Heart left ventricle (tissue), 16 donors: ENCODE measurements around the gene CCL18. TPM values are rescaled to one million over a fixed set of nuclear protein-coding genes. Genes with fewer than 3 reads are reported as not detected.
"Not testable (repeated sequence)": the region's sequence is repeated elsewhere in the genome, so short reads cannot be mapped to it uniquely, and the experiment has no call there.

ENCODE experiments used
- ATAC-seq, 4 donors: fragments of 200-7000 bp; cut with Tn5 transposase; one replicate each; pipeline ENCODE4 v1.9.1; 2020 to 2022; ENCODE audit warnings: moderate library complexity in 4 of 4, mild to moderate bottlenecking in 3 of 4, moderate number of reproducible peaks in 1 of 4
- DNase-seq, 5 donors: peaks; one replicate each; pipeline ENCODE4 v3.0.0-alpha.2; 2020
- H3K27ac ChIP-seq, 12 donors: fragments of 200-600 bp; sonication (generic) in 4 of 12; one replicate each; pipeline versions ENCODE4 v1.5.0 to v1.8.0; 2016 to 2022; ENCODE audit warnings: mild to moderate bottlenecking in 2 of 12
- H3K27me3 ChIP-seq, 9 donors: fragments of 200-600 bp; sonication (generic) in 2 of 9; one replicate each; pipeline versions ENCODE4 v1.5.1 to v1.8.0; 2016 to 2022; ENCODE audit warnings: mild to moderate bottlenecking in 3 of 9
- H3K36me3 ChIP-seq, 9 donors: fragments of 200-600 bp; sonication (generic) in 2 of 9; one replicate each; pipeline versions ENCODE4 v1.5.0 to v1.8.0; 2018 to 2022; ENCODE audit warnings: mild to moderate bottlenecking in 2 of 9
- H3K4me1 ChIP-seq, 12 donors: fragments of 200-600 bp; sonication (generic) in 4 of 12; one replicate each; pipeline versions ENCODE4 v1.5.0 to v1.8.0; 2016 to 2022; ENCODE audit warnings: mild to moderate bottlenecking in 3 of 12
- H3K4me3 ChIP-seq, 12 donors: fragments of 200-600 bp; sonication (generic) in 4 of 12; one replicate each; pipeline versions ENCODE4 v1.5.0 to v1.8.0; 2017 to 2022; ENCODE audit warnings: mild to moderate bottlenecking in 9 of 12, moderate library complexity in 4 of 12
- H3K9me3 ChIP-seq, 12 donors: fragments of 200-600 bp; sonication (generic) in 4 of 12; one replicate each; pipeline versions ENCODE4 v1.5.0 to v1.8.0; 2016 to 2022; ENCODE audit warnings: mild to moderate bottlenecking in 1 of 12
- POLR2A ChIP-seq, 2 donors: fragments of 450-650 bp; IDR thresholded peaks; one replicate each; pipeline ENCODE4 v1.6.1; 2017; ENCODE audit warnings: antibody characterized with exemption in 2 of 2, mild to moderate bottlenecking in 2 of 2, moderate library complexity in 2 of 2
- WGBS, 4 donors: extraction: QIAGEN DNeasy Blood & Tissue Kit in 2 of 4; methylation state at CpG; one replicate each; pipeline versions ENCODE4 v1.1.5 to v1.1.7; 2013 to 2018; 5-methylcytosine and 5-hydroxymethylcytosine counted together
- intact Hi-C, 10 donors: fragments of 100-400 bp; cut with DNase I; formaldehyde crosslinking; loops; one replicate each; pipeline versions ENCODE4 v1.11.1 to v1.14.2; 2022
- polyA plus RNA-seq, 2 donors: library from polyadenylated mRNA; stranded (reverse); fragments of 200-250 nt; gene quantifications; one replicate each; pipeline ENCODE4 v1.2.3, GENCODE V29; 2013
- total RNA-seq, 9 donors: library from RNA; depleted of rRNA in 2 of 9; stranded (reverse); fragments of >200 nt in 2 of 9; fragmentation: NEBNext Ultra II Directional in 3 of 9; extraction: Animal tissue kit (Norgen Biotek cat#: 25700) in 3 of 9; gene quantifications; one replicate each; pipeline versions ENCODE4 v1.1.0 to v1.2.4, GENCODE V29; 2016 to 2023
- TF ChIP-seq, protein P1 (sequence below), 12 donors: fragments of 200-600 bp; sonication (generic) in 4 of 12; IDR thresholded peaks; one replicate each; pipeline versions ENCODE4 v1.5.0 to v1.8.0; 2018 to 2022; ENCODE audit warnings: antibody characterized with exemption in 12 of 12, mild to moderate bottlenecking in 5 of 12
- donor health status: ischemic (EF 13 %, LVEDD 7.1; RV severe dilation, severe dysfunction).
- donor health status: healthy with polysubstance abuse.
- donor health status: DM: no; HTN: yes; CAD: no.
- donor health status: DM: no; HTN: no; CAD: no.
- donor health status: ischemic (EF 25% LVEDD 6.9; RV normal size, moderate dysfunction).
- donor health status: ischemic (EF 25% LVEDD 5.7; RV mildly dilated, moderate dysfunction).
- donor health status: healthy.
- donor health status: DM: yes; HTN: yes; CAD: no.
- donor health status: ischemic (EF 35%, LVEDD 5.7; RV mildly dilated, moderate dysfunction).
- donor health status: nonischemic (EF 11% LVEDD 7.7; RV severe dilation, severe dysfunction).
- donor health status: DM: yes; HTN: yes; CAD: no.
- donor health status: PGD.
- donor health status: ischemic (EF 29% LVEDD 5.4; RV normal size, mild dysfunction).
- donor health status: nonischemic (EF 23%, LVEDD 6.1; RV moderate dilation, normal function).

Gene CCL18
- total and polyA plus RNA-seq, 11 donors, result 0.30 to 31.9 (median 2.5) TPM

DNA sequence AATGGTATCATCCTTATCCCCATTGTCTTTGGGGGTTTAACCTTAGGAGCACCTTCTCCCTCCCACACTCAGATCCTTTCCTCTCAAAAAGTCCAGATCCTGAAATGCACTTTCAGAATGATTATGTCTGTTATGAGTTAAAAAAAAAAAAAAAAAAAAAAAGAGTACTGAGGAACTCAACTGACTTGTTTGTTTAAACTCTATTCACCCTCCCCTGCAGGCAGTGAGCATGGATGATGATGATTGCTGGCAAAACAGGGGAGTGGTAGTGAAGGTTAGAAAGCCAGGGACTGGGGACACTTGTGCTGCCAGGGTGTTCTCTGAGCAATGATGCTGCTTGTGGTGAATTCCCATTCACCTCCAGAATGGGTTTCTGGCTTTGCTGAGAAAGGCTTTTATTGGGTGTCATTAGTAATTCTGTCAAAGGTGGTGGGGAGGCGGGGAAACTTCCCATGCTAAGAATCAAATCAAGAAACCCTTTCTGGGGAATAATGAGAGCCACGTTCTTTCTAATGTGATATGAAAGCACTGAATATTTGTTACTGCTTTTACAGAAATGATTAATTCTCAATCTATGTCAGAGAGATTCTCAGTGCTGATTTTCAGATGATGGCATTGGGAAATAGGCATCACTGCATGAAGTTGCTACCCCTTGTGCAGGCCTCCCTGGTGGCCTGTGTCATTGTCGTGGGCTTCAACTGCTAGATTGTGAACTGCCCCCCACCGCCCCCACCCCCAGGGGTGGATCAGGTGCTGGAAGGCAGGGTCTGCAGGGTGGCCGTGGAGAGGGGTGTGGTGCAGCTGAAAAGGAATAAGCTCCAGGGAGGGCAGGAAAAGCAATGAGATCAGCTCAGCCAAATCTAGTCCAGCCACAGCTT is 53.7 kb downstream of the CCL18 start:
- Histone ChIP-seq H3K4me3 (no peak overlapping the region), H3K27ac (no peak overlapping the region), H3K9me3 (peaks cover 0 to 3% (median 0%) of the 10 kb centered on the region in 12 donors), H3K4me1 (no peaks in the 10 kb centered on the region), H3K36me3 (no peaks in the 10 kb centered on the region), H3K27me3 (peaks cover 0 to 4% (median 0%) of the 10 kb centered on the region in 9 donors)
- intact Hi-C loops, result no loop called here
- ATAC-seq, result no peak
- TF ChIP-seq, protein P1, sequence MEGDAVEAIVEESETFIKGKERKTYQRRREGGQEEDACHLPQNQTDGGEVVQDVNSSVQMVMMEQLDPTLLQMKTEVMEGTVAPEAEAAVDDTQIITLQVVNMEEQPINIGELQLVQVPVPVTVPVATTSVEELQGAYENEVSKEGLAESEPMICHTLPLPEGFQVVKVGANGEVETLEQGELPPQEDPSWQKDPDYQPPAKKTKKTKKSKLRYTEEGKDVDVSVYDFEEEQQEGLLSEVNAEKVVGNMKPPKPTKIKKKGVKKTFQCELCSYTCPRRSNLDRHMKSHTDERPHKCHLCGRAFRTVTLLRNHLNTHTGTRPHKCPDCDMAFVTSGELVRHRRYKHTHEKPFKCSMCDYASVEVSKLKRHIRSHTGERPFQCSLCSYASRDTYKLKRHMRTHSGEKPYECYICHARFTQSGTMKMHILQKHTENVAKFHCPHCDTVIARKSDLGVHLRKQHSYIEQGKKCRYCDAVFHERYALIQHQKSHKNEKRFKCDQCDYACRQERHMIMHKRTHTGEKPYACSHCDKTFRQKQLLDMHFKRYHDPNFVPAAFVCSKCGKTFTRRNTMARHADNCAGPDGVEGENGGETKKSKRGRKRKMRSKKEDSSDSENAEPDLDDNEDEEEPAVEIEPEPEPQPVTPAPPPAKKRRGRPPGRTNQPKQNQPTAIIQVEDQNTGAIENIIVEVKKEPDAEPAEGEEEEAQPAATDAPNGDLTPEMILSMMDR (IDR thresholded peaks at IDR 0.05), result no peak
- no peak for TF ChIP-seq POLR2A (IDR thresholded peaks at IDR 0.05)
- DNase-seq, result no peak
- WGBS, 4 donors, result 38 to 55% (median 49%) methylated on average over 4 to 5 of the region's 5 CpGs

DNA sequence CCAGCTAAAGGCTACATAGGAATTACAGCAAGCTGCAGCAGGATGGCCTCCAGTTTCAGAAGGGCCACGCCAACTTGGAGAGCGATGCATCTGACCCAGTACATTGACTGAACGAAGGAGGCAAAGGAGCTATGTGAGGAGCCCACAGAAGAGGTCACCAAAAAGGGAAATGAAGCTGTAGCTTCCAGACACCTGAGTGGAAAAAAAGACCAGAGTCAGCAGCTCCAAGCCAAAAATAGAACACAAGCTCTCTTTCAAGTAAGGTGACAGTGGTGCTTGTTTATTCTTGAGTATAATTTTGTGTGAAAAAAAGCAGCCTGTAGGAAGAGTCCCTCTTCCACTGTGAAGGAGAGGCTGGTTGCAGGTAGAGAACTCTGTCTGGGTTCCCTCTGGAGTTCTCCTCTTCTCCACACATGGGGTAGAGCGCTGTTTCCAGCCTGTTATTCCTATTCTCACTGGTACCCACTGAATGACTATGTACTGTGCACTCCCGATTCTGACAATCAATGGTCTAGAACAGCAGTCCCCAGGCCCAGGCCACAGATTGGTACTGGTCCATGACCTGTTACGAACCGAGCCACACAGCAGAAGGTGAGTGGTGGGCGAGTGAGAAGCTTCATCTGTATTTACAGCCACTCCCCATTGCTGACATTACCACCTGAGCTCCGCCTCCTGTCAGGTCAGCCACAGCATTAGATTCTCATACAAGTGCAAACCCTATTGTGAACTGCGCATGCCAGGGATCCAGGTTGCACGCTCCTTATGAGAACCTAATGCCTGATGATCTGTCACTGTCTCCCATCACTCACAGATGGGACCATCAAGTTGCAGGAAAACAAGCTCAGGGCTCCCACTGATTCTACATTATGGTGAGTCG is 54.6 kb downstream of the CCL18 start:
- H3K4me1 ChIP-seq, result no peaks in the 10 kb centered on the region
- H3K4me3 ChIP-seq, result no peak overlapping the region
- intact Hi-C loops, result no loop called here
- H3K27ac ChIP-seq, result no peak overlapping the region
- H3K9me3 ChIP-seq, result peaks cover 0 to 3% (median 0%) of the 10 kb centered on the region in 12 donors
- H3K27me3 ChIP-seq, result peaks cover 0 to 4% (median 0%) of the 10 kb centered on the region in 9 donors
- 84 to 92% (median 90%) methylated on average over 12 of the region's 12 CpGs for WGBS, 4 donors
- ATAC-seq (peak in 1 of 4 donors; percentile 14), DNase-seq (no peak)
- TF ChIP-seq POLR2A (IDR thresholded peaks at IDR 0.05), result no peak
- TF ChIP-seq, protein P1 (IDR thresholded peaks at IDR 0.05), result no peak
- H3K36me3 ChIP-seq, result no peaks in the 10 kb centered on the region

DNA sequence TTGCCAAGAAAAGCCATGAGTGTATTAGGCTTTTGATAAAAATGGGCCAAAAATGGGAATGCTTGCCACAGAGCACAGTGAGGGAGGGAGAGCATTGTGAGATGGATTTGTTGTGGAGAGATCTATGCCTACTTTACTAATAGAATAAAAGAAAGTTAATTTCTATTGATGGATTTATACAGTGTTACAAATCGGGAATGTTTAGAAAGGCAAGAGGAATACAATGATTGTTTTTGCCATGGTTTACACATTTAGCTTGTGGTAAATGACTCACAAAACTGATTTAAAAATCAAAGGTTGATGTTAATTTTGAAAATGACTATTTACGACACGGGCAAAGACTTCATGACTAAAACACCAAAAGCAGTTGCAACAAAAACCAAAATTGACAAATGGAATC is 56.1 kb downstream of the CCL18 start:
- Histone ChIP-seq H3K4me1 (no peaks in the 10 kb centered on the region), H3K9me3 (peaks cover 0 to 14% (median 3%) of the 10 kb centered on the region in 12 donors), H3K27ac (no peak overlapping the region), H3K27me3 (peaks cover 0 to 4% (median 0%) of the 10 kb centered on the region in 9 donors), H3K36me3 (no peaks in the 10 kb centered on the region), H3K4me3 (no peak overlapping the region)
- intact Hi-C loops, result loop anchor here in 1 of 10 donors (10.0 kb wide), 1 partner anchor 75 kb away; the partner anchor contains the start of genes CCL3L1 and CCL3L3
- no peak for TF ChIP-seq POLR2A (IDR thresholded peaks at IDR 0.05)
- TF ChIP-seq, protein P1 (IDR thresholded peaks at IDR 0.05), result no peak
- no peak for ATAC-seq
- no peak for DNase-seq
- WGBS, 4 donors, result 74 to 80% (median 78%) methylated on average over 3 of the region's 3 CpGs

DNA sequence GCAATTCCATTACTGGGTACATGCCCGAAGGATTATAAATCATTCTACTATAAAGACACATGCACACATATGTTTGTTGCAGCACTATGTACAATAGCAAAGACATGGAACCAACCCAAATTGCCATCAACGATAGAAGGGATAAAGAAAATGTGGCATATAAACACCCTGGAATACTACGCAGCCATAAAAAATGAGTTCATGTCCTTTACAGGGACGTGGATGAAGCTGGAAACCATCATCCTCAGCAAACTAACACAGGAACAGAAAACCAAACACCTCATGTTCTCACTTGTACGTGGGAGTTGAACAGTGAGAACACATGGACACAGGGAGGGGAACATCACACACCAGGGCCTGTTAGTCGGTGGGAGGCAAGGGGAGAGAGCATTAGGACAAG is 57.0 kb downstream of the CCL18 start:
- H3K27ac ChIP-seq, H3K4me1 ChIP-seq, ATAC-seq, DNase-seq, H3K27me3 ChIP-seq, H3K36me3 ChIP-seq, H3K4me3 ChIP-seq: not testable (repeated sequence)
- H3K9me3 ChIP-seq, result peaks cover 0 to 23% (median 11%) of the 10 kb centered on the region in 12 donors
- intact Hi-C loops, result loop anchor here in 1 of 10 donors (10.0 kb wide), 1 partner anchor 74 kb away; the partner anchor contains the start of genes CCL3L1 and CCL3L3
- WGBS, 4 donors, result 57 to 70% (median 65%) methylated on average over 6 of the region's 6 CpGs

Other genes with a start within 250 kb of the CCL18 start
- under 1 TPM in 2 of 9 donors, not detected in 7; 0.11 TPM for gene HEATR9, start 195.4 kb upstream of the CCL18 start, total RNA-seq
- not detected for gene HEATR9, start 195.4 kb upstream of the CCL18 start, polyA plus RNA-seq
- gene CCL5, start 183.9 kb upstream of the CCL18 start, total RNA-seq, result 10 to 100 TPM in 2 of 9 donors, 1 to 10 TPM in 4, under 1 TPM in 2, not detected in 1; 0.46 to 23.7 (median 1.5) TPM
- 1 to 10 TPM in 1 of 2 donors, under 1 TPM in 1; 0.78 to 1.4 TPM for gene CCL5, start 183.9 kb upstream of the CCL18 start, polyA plus RNA-seq
- gene RDM1, start 133.5 kb upstream of the CCL18 start, total RNA-seq, result under 1 TPM in 1 of 9 donors, not detected in 8; 0.48 TPM
- not detected for gene RDM1, start 133.5 kb upstream of the CCL18 start, polyA plus RNA-seq
- not detected for gene LYZL6, start 120.6 kb upstream of the CCL18 start, total RNA-seq
- not detected for gene LYZL6, start 120.6 kb upstream of the CCL18 start, polyA plus RNA-seq
- gene CCL16, start 82.8 kb upstream of the CCL18 start, total RNA-seq, result under 1 TPM in 1 of 9 donors, not detected in 8; 0.19 TPM
- not detected for gene CCL16, start 82.8 kb upstream of the CCL18 start, polyA plus RNA-seq
- 10 to 100 TPM in 2 of 9 donors, 1 to 10 TPM in 6, under 1 TPM in 1; 0.69 to 19.1 (median 3.2) TPM for gene CCL14, start 77.5 kb upstream of the CCL18 start, total RNA-seq
- gene CCL14, start 77.5 kb upstream of the CCL18 start, polyA plus RNA-seq, result 10 to 100 TPM; 15.5 to 31.5 TPM
- gene CCL15, start 62.7 kb upstream of the CCL18 start, total RNA-seq, result not detected
- not detected for gene CCL15, start 62.7 kb upstream of the CCL18 start, polyA plus RNA-seq
- 1 to 10 TPM in 1 of 9 donors, not detected in 8; 5.2 TPM for gene CCL23, start 46.3 kb upstream of the CCL18 start, total RNA-seq
- under 1 TPM in 1 of 2 donors, not detected in 1; 0.42 TPM for gene CCL23, start 46.3 kb upstream of the CCL18 start, polyA plus RNA-seq
- gene CCL3, start 25.9 kb downstream of the CCL18 start, total RNA-seq, result 10 to 100 TPM in 1 of 9 donors, 1 to 10 TPM in 1, under 1 TPM in 4, not detected in 3; 0.21 to 22.5 (median 0.65) TPM
- under 1 TPM; 0.30 to 0.61 TPM for gene CCL3, start 25.9 kb downstream of the CCL18 start, polyA plus RNA-seq
- 10 to 100 TPM in 2 of 9 donors, 1 to 10 TPM in 2, under 1 TPM in 2, not detected in 3; 0.29 to 23.9 (median 1.5) TPM for gene CCL4, start 39.6 kb downstream of the CCL18 start, total RNA-seq
- 1 to 10 TPM in 1 of 2 donors, under 1 TPM in 1; 0.72 to 1.2 TPM for gene CCL4, start 39.6 kb downstream of the CCL18 start, polyA plus RNA-seq
- gene TBC1D3B, start 112.4 kb downstream of the CCL18 start, total RNA-seq, result 1 to 10 TPM in 7 of 9 donors, under 1 TPM in 1, not detected in 1; 0.62 to 3.3 (median 1.4) TPM
- under 1 TPM; 0.68 to 0.76 TPM for gene TBC1D3B, start 112.4 kb downstream of the CCL18 start, polyA plus RNA-seq
- gene CCL3L1, start 132.5 kb downstream of the CCL18 start, total RNA-seq, result 1 to 10 TPM in 2 of 9 donors, under 1 TPM in 2, not detected in 5; 0.54 to 2.3 (median 0.94) TPM
- under 1 TPM in 1 of 2 donors, not detected in 1; 0.12 TPM for gene CCL3L1, start 132.5 kb downstream of the CCL18 start, polyA plus RNA-seq
- gene CCL4L2, start 146.8 kb downstream of the CCL18 start, total RNA-seq, result 1 to 10 TPM in 2 of 9 donors, not detected in 7; 4.5 to 6.8 TPM
- under 1 TPM in 1 of 2 donors, not detected in 1; 0.18 TPM for gene CCL4L2, start 146.8 kb downstream of the CCL18 start, polyA plus RNA-seq
- under 1 TPM in 2 of 9 donors, not detected in 7; 0.26 to 0.63 TPM for gene TBC1D3I, start 200.3 kb downstream of the CCL18 start, total RNA-seq
- not detected for gene TBC1D3I, start 200.3 kb downstream of the CCL18 start, polyA plus RNA-seq